ENCODE measurements around the gene NUDT1.

GRCh38 chr7:2204446-2204845 is 37.6 kb upstream of the NUDT1 start:
- TF ChIP-seq POLR2A (IDR thresholded peaks at IDR 0.05; ENCODE audit: low read length) (no peak), GATA1 (IDR thresholded peaks at IDR 0.05; ENCODE audit: low read depth, low read length) (no peak)
